SH-SY5Y (cell line): ENCODE results near the gene TANGO6.

Source experiments
- GATA2 ChIP-seq: IDR thresholded peaks from 2 replicates; pipeline ENCODE4 v1.6.1; 2011; ENCODE audit warnings: mild to moderate bottlenecking, low read depth, low read length
- GATA3 ChIP-seq: IDR thresholded peaks from 2 replicates; pipeline ENCODE4 v1.6.1; 2011; ENCODE audit warnings: low read depth, mild to moderate bottlenecking, low read length, moderate library complexity

- TF ChIP-seq GATA2 (no peak), GATA3 (no peak)
These were observed 97.5 kb downstream of the TANGO6 start for GRCh38 chr16:68940816-68941215.
